Calu3 (cell line): ENCODE data around the gene TRIM47. TPM values are rescaled to one million over a fixed set of nuclear protein-coding genes. Genes with fewer than 3 reads are reported as not detected.

Experiments
- BruUV-seq: library from RNA; stranded (reverse); fragments of 400-500 nt; replicated peaks from 2 replicates; lab custom pipeline; 2021; lab: Mats Ljungman, UMichigan
- CTCF ChIA-PET: fragments of 300-600 bp; sonication (Branson Sonifier 250); formaldehyde crosslinking; loops from one replicate; lab custom pipeline; 2022; ENCODE audit warnings: antibody characterized with exemption; lab: Charles Lee
- DNase-seq: peaks from one replicate; pipeline ENCODE4 v3.0.0; 2022
- H3K27ac Mint-ChIP-seq: one replicate; pipeline ENCODE4 v1.8.0; 2022; ENCODE audit warnings: mixed read lengths; ENCODE audit not compliant: unreplicated experiment
- H3K27me3 Mint-ChIP-seq: one replicate; pipeline ENCODE4 v1.8.0; 2022; ENCODE audit warnings: mixed read lengths; ENCODE audit not compliant: unreplicated experiment
- H3K36me3 Mint-ChIP-seq: one replicate; pipeline ENCODE4 v1.8.0; 2022; ENCODE audit warnings: mild to moderate bottlenecking, moderate library complexity, mixed read lengths; ENCODE audit not compliant: insufficient read depth, unreplicated experiment
- H3K4me1 Mint-ChIP-seq: one replicate; pipeline ENCODE4 v1.8.0; 2022; ENCODE audit warnings: mild to moderate bottlenecking, low read depth, mixed read lengths; ENCODE audit not compliant: unreplicated experiment
- H3K4me3 Mint-ChIP-seq: one replicate; pipeline ENCODE4 v1.8.0; 2022; ENCODE audit warnings: mild to moderate bottlenecking, low read depth, moderate library complexity, mixed read lengths; ENCODE audit not compliant: unreplicated experiment
- H3K9me3 Mint-ChIP-seq: one replicate; pipeline ENCODE4 v1.8.0; 2022; ENCODE audit warnings: low read depth, mixed read lengths; ENCODE audit not compliant: unreplicated experiment
- intact Hi-C: fragments of 100-400 bp; cut with micrococcal nuclease; formaldehyde crosslinking; loops from one replicate; pipeline ENCODE4 v1.10.0; 2022; ENCODE audit not compliant: unreplicated experiment
- total RNA-seq: library from RNA; stranded (reverse); gene quantifications from 2 replicates; pipeline ENCODE4 v1.2.3, GENCODE V29; 2022
- TF ChIP-seq, protein P1 (sequence below): fragments of 200-600 bp; IDR thresholded peaks from one replicate; pipeline ENCODE4 v1.8.0; 2022; ENCODE audit warnings: antibody characterized with exemption; ENCODE audit not compliant: unreplicated experiment

The TRIM47 gene
- total RNA-seq, 1 experiment from 2014 or later, result 54.1 TPM

DNA sequence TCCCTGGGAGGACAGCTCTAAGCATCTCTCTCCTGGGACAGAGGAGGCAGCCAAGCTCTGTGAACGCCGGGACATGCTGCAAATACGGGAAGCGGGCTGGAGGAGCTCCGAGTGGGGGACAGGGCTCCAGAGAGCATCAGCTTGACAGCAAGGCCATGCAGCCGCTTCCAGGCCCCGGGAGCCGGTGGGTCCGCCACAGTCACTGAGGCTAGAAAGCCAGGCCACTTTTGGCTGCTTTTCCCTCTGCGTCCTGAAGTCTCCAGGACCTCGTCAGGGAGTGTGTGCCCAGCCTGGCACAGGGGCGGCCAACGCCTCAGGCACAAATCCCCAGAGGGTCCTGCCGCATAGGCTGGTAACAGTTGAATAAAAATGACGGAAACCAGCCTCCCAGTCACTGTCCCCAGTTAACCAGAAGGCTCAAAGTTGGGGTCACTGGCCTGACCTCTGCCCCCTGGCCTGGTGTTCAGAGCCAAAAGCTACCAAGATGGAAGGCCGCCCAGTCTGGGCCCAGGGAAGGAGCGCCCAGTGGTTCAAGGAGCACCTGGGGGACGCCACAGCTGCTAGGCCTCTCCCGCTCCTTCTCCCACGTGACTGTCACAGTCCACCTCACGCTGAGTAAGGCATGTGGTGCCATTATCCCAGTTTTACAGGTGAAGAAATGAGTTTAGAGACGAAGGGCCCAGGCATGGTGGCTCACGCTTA, 21.5 kb upstream of the TRIM47 start:
- no peak for DNase-seq
- Mint-ChIP-seq H3K36me3 (peaks cover 55% of the 10 kb centered on the region), H3K9me3 (no peaks in the 10 kb centered on the region), H3K4me3 (no peak overlapping the region), H3K27ac (no peak overlapping the region), H3K4me1 (peaks cover 10% of the 10 kb centered on the region), H3K27me3 (no peaks in the 10 kb centered on the region)
- BruUV-seq, result no TSS peak
- TF ChIP-seq, protein P1, sequence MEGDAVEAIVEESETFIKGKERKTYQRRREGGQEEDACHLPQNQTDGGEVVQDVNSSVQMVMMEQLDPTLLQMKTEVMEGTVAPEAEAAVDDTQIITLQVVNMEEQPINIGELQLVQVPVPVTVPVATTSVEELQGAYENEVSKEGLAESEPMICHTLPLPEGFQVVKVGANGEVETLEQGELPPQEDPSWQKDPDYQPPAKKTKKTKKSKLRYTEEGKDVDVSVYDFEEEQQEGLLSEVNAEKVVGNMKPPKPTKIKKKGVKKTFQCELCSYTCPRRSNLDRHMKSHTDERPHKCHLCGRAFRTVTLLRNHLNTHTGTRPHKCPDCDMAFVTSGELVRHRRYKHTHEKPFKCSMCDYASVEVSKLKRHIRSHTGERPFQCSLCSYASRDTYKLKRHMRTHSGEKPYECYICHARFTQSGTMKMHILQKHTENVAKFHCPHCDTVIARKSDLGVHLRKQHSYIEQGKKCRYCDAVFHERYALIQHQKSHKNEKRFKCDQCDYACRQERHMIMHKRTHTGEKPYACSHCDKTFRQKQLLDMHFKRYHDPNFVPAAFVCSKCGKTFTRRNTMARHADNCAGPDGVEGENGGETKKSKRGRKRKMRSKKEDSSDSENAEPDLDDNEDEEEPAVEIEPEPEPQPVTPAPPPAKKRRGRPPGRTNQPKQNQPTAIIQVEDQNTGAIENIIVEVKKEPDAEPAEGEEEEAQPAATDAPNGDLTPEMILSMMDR, result no peak
- intact Hi-C loops, result no loop called here
- CTCF ChIA-PET, result interaction anchor here (1.0 kb wide), 1 partner anchor 45 kb away, joined by 4 read pairs; the partner anchor contains the start of gene WBP2

DNA sequence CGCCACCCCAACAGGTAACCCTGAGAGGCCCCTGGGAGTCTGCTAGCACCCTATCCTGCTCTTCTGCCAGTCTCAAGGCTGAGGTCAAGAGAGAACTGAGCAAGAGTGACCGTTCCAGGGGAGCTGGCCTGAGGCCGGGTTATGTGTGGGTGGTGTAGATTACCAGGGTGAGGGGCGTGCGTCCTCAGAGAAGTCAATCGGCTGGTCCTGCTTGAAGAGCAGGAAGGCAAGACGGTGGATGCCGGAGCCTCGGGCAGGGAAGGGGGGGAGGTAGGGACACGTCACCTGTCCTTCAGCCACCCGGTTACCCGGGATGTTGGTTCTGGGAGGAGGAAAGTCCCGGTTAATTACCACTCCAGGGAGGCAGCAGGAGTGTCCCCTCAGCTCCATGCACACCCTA, 21.0 kb upstream of the TRIM47 start:
- Mint-ChIP-seq H3K9me3 (no peaks in the 10 kb centered on the region), H3K4me3 (no peak overlapping the region), H3K27ac (no peak overlapping the region), H3K4me1 (peaks cover 12% of the 10 kb centered on the region), H3K27me3 (no peaks in the 10 kb centered on the region), H3K36me3 (peaks cover 49% of the 10 kb centered on the region)
- no TSS peak for BruUV-seq
- TF ChIP-seq, protein P1, result no peak
- intact Hi-C loops, result no loop called here
- CTCF ChIA-PET, result interaction anchor here (0.6 to 1.0 kb wide), 3 partner anchors 44 to 127 kb away, joined by 3 to 4 read pairs (median 3); partner anchors contain the start of gene WBP2
- DNase-seq, result no peak

DNA sequence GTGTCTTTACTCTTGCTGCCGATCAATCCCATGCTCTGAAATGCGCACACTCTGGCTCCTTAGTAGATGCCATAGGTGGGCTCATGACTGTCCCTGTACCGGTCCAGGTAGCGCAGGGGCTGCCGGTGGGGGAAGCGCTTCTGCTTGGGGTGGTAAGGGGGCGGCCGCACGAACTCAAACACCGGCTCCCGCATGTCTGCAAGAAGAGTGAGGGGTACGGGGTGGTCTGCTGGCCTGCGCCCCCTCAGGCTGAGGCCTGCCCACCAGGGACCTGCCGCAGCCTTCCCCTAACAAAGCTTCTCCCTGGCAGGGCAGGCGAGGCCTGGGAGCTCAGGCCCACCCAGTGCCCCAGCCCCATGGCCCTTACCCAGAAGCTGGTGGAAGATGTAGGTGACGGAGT, 20.4 kb upstream of the TRIM47 start:
- H3K27ac Mint-ChIP-seq, result no peak overlapping the region
- H3K4me1 Mint-ChIP-seq, result peaks cover 12% of the 10 kb centered on the region
- TF ChIP-seq, protein P1, result no peak
- intact Hi-C loops, result no loop called here
- no peaks in the 10 kb centered on the region for H3K9me3 Mint-ChIP-seq
- CTCF ChIA-PET, result interaction anchor here (0.6 kb wide), 2 partner anchors 105 to 127 kb away, joined by 3 read pairs; no protein-coding TSS in a partner anchor
- no TSS peak for BruUV-seq
- peaks cover 44% of the 10 kb centered on the region for H3K36me3 Mint-ChIP-seq
- no peak overlapping the region for H3K4me3 Mint-ChIP-seq
- H3K27me3 Mint-ChIP-seq, result no peaks in the 10 kb centered on the region
- no peak for DNase-seq

- BruUV-seq, result no TSS peak
- CTCF ChIA-PET, result no interaction called here
- TF ChIP-seq, protein P1, result no peak
- H3K9me3 Mint-ChIP-seq, result no peaks in the 10 kb centered on the region
- intact Hi-C loops, result no loop called here
- peaks cover 43% of the 10 kb centered on the region for H3K36me3 Mint-ChIP-seq
- no peak for DNase-seq
- no peak overlapping the region for H3K4me3 Mint-ChIP-seq
- no peaks in the 10 kb centered on the region for H3K27me3 Mint-ChIP-seq
- peaks cover 12% of the 10 kb centered on the region for H3K4me1 Mint-ChIP-seq
- no peak overlapping the region for H3K27ac Mint-ChIP-seq
Measured at GRCh38 chr17:75898065-75898464, 19.7 kb upstream of the TRIM47 start.
